ENCODE data around the gene KRTAP10-10.
"Not testable (repeated sequence)": the region's sequence is repeated elsewhere in the genome, so short reads cannot be mapped to it uniquely, and the experiment has no call there.

Gene KRTAP10-10

DNA sequence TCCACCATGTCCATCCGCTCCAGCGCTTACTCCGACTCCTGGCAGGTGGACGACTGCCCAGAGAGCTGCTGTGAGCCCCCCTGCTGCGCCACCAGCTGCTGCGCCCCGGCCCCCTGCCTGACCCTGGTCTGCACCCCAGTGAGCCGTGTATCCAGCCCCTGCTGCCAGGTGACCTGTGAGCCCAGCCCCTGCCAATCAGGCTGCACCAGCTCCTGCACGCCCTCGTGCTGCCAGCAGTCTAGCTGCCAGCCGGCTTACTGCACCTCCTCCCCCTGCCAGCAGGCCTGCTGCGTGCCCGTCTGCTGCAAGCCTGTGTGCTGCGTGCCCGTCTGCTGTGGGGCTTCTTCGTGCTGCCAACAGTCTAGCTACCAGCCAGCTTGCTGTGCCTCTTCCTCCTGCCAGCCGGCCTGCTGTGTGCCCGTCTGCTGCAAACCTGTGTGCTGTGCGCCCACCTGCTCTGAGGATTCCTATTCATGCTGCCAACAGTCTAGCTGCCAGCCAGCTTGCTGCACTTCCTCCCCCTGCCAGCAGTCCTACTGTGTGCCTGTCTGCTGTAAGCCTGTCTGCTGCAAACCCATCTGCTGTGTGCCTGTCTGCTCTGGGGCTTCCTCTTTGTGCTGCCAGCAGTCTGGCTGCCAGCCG lies 9.9 kb upstream of the KRTAP10-10 start:
- DNase-seq, result not testable (repeated sequence)

DNA sequence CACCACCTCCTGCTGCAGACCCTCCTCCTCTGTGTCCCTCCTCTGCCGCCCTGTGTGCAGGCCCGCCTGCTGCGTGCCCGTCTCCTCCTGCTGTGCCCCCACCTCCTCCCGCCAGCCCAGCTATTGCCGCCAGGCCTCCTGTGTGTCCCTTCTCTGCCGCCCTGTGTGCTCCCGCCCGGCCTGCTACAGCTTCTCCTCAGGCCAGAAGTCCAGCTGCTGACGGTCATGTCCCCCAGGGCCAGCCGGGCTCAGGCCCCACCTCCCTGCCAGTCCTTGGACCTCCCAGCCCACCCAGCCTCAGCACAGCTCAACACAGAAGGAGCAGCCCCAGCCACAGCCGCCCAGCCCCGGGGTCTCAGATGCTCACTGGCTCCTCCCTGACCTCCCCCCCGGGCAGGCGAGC lies 9.3 kb upstream of the KRTAP10-10 start:
- not testable (repeated sequence) for DNase-seq

DNA sequence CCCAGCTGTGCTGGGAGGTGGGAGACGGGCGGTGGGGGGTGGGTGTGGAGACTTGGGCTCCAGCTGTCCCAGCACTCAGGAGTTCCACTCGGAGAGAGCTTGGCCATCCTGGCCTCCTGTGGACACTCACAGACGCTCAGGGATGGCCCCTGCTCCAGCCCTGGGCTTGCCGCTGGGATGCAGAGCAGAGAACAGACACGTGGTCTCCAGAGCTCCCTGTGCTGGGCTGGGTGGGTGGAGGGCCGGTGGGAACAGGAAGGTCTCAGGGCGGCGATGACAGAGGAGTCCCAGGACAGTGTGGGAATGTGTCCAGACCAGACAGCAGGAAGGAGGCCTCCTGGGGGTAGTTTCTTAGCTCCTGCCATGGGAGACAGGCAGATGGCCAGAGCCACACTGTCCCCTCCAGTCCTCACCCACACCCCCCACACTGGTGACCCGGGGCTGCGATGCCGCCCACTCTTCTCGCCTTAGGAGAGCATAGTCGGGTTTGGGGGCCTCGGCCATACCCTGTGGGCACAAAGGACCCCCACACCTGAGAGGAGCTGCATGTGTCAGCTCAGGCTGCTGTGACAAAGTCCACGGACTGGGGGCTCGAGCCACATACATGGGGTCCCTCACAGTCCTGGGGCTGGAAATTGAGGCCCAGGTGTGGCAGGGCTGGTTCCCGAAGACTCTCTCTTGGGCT lies 8.3 kb upstream of the KRTAP10-10 start:
- no peak for DNase-seq

DNA sequence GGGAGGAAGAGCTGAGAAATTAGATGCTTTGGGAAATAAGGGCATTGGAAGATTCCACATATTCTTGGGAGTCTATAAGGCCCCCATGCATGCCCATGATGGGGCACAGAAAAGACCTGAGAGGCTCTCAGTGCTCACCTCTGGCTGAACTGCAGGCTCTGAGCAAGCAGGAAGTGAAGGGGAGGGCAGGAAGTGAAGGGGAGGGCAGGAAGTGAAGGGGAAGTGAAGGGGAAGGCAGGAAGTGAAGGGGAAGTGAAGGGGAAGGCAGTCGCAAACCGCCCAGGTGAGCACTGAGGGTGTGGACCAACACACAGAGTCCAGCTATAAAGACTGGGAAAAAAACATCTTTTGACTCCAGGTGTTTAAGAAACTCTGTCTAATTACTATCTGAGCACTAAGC lies 6.7 kb upstream of the KRTAP10-10 start:
- no peak for DNase-seq

DNA sequence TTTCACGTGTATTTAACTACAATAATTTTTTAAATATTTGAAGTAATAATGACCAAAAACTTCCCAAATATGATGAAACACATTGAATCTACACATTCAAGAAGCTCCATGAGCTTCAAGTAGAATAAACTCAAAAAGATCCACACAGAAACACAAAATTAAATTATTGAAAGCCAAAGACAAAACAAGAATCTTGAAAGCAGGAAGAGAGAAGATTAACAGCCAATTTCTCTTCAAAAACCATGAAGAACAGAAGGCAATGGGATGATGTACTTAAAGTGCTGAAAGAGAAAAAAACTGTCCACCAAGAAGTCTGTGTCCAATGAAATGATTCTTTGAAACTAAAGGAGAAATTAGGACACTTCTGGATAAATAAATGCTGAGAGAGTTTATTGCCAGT lies 5.1 kb upstream of the KRTAP10-10 start:
- DNase-seq, result no peak

GRCh38 chr21:44636209-44637017 lies 743 bp upstream of the KRTAP10-10 start:
- no peak for DNase-seq

- DNase-seq, result not testable (repeated sequence)
These were observed 744 bp downstream of the KRTAP10-10 start for GRCh38 chr21:44637851-44638348.

- DNase-seq, result not testable (repeated sequence)
These were observed 1.6 kb downstream of the KRTAP10-10 start for GRCh38 chr21:44638506-44639330.

DNA sequence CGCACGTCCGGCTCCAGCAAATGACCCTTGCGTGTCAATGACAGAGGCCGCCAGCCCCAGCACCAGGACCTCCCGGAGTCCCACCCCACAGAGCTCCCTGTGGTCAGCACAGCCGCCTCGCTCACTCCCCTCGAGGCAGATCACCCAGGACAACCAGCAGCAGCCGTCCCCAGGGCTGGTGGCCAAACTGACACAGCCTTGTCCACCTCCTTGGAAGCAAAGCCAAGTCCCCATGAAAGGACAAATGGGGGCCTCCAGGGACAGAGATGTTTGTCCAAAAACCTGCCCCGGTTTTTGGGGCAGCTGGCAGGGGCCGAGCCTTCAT lies 2.1 kb downstream of the KRTAP10-10 start:
- no peak for DNase-seq

- DNase-seq, result no peak
These were observed 3.6 kb downstream of the KRTAP10-10 start for GRCh38 chr21:44640761-44641160.

DNA sequence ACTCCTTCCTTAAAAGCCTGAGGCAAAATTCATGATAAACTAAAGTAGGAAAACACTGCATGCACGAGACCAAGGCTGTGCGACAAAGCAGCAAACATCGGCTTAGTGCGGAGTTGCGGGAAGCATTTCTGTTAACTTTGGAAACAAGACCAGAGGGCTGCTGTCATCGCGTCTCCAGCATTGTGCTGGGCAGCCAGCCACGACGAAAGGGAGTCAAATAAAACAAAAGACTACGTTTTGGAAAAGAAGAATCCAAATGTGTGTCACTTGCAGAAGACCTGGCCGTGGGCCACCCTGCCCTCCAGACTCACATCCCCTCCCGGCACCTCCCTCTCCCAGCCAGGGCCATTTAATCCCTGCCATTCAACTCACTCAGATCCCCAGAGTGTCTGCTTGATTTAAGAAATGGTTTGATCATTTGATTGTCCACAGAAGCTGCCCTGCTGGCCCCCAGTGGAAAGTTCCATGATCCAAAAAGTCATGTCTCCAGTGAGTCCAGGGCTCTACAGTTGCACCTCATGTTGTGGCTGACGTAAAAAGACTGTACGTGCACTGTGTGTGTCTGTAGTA lies 6.7 kb downstream of the KRTAP10-10 start:
- no peak for DNase-seq

DNA sequence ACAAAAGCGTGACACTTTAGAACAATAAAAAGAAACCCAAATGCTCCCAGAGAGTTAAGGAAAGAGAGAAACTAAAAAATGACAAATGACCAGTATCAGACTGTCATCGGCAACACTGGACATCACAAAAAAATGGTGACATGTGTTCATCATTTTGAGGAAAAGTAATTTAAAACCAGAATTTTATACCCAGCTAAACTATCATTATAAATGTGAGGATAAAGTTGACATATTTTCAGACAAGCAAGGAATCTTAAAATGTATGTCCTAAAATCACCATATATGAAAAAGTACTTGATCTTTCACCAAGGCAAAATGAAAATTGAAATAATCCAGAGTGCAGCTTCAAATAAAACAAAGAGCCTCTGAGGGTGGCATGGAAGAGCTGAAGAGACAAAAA lies 7.7 kb downstream of the KRTAP10-10 start:
- DNase-seq, result no peak

GRCh38 chr21:44646366-44647221 lies 9.4 kb downstream of the KRTAP10-10 start, which contains the start of gene KRTAP10-11:
TSS of gene KRTAP10-11 (plus strand) at chr21:44646414. CDS start at chr21:44646459, 45 bp downstream.
- DNase-seq, result not testable (repeated sequence)

DNA sequence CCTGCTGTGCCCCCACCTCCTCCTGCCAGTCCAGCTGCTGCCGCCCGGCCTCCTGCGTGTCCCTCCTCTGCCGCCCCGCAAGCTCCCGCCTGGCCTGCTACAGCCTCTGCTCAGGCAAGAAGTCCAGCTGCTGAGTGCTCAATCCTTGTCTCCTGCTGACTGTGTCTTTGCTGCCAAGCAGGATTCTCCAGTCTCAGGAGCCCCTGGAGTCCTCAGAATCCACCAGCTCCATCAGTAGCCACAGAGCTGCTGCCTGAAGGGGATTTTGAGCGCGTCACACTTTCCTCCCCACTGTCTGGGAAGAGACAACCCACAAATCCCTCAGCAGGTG lies 10.0 kb downstream of the KRTAP10-10 start:
- no peak for DNase-seq

DNA sequence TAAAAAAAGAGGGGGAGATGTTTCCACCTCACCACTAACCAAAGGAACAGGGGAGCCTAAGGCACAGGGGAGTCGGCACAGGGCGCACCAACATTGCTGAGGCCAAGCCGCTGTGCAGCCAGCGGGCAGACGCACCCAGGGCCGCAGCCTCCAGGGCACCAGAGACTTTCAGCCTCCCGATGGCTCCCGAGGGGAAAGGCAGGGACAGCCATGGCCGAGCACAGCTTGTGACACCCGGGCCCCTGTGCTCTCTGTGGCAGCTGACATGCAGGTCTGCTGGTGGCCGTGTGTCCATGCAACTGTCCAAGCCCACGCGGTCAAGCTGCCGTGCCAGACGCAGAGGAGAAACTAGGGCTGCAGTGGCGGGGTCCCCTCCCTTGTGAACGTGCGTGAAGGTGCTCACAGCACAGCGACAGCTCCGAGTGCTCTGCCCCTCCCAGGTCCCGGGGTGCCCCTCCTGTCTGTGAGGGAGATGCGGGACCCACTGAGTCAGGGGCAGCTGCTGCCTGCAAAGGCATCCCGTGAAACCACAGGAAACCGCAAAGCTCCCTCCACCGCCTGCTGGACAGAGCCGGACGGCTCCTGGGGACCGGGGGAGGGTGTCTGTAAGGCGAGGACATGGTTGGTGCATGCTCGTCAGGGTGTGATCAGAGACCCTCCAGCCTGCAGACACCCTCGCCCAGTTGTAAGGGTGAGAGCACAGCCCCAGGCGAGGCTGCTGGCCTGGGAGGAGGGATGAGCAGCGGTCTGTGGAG lies 11.6 kb downstream of the KRTAP10-10 start:
- no peak for DNase-seq

GRCh38 chr21:44649521-44650100 lies 12.5 kb downstream of the KRTAP10-10 start:
- no peak for DNase-seq

GRCh38 chr21:44650265-44650972 lies 13.3 kb downstream of the KRTAP10-10 start:
- no peak for DNase-seq

GRCh38 chr21:44650973-44651675 lies 14.0 kb downstream of the KRTAP10-10 start:
- no peak for DNase-seq

GRCh38 chr21:44653123-44653522 lies 16.0 kb downstream of the KRTAP10-10 start:
- DNase-seq, result no peak

All from stimulated activated CD4-positive, alpha-beta T cell treated with anti-CD3 and anti-CD28 coated beads, Interleukin-1b, Interleukin-23, amount 100 ng/mL, for 48 hours (primary cell).